Gastrocnemius medialis (tissue), 4 donors: ENCODE data around the gene BANP. TPM values are rescaled to one million over a fixed set of nuclear protein-coding genes. Genes with fewer than 3 reads are reported as not detected.

ENCODE experiments used
- ATAC-seq, 2 donors: fragments of 150-250 bp; one replicate each; pipeline ENCODE4 v1.9.1; 2016
- DNase-seq, 2 donors: peaks; one replicate each; pipeline ENCODE4 v3.0.0-alpha.2; 2019
- H3K27ac ChIP-seq, 4 donors: fragments of 200-600 bp; sonication (generic); 1 replicate in 1 of 4; 2 replicates in 3 of 4; pipeline ENCODE4 v1.5.1; 2016 to 2018; ENCODE audit warnings: mild to moderate bottlenecking in 2 of 4, moderate library complexity in 1 of 4
- H3K27me3 ChIP-seq, 3 donors: fragments of 200-600 bp; sonication (generic) in 2 of 3; 1 replicate in 1 of 3; 2 replicates in 2 of 3; pipeline versions ENCODE4 v1.5.1 to v1.6.0; 2016 to 2019; ENCODE audit warnings: mild to moderate bottlenecking in 1 of 3, moderate library complexity in 1 of 3
- H3K36me3 ChIP-seq, 2 donors: fragments of 200-600 bp; sonication (generic) in 1 of 2; one replicate each; pipeline ENCODE4 v1.5.1; 2017 to 2018
- H3K4me1 ChIP-seq, 2 donors: fragments of 200-600 bp; sonication (generic) in 1 of 2; one replicate each; pipeline ENCODE4 v1.5.1; 2016 to 2017; ENCODE audit warnings: mild to moderate bottlenecking in 2 of 2
- H3K4me3 ChIP-seq, 4 donors: fragments of 200-600 bp; sonication (generic) in 3 of 4; 1 replicate in 1 of 4; 2 replicates in 3 of 4; pipeline ENCODE4 v1.5.1; 2016 to 2019; ENCODE audit warnings: mild to moderate bottlenecking in 2 of 4
- H3K9me3 ChIP-seq, 3 donors: fragments of 200-600 bp; sonication (generic) in 2 of 3; 1 replicate in 1 of 3; 2 replicates in 2 of 3; pipeline ENCODE4 v1.5.1; 2016 to 2019
- CTCF ChIP-seq, 5 experiments: fragments of 450-650 bp in 3 of 5; fragments of 200-600 bp in 2 of 5; sonication (generic) in 2 of 5; IDR thresholded peaks in 4 of 5; conservative IDR thresholded peaks in 1 of 5; 1 replicate in 4 of 5; 2 replicates in 1 of 5; pipeline ENCODE4 v1.5.1; 2016 to 2019; ENCODE audit warnings: antibody characterized with exemption in 5 of 5, mild to moderate bottlenecking in 3 of 5, moderate library complexity in 3 of 5
- POLR2A ChIP-seq, 2 donors: fragments of 450-650 bp; IDR thresholded peaks; one replicate each; pipeline ENCODE4 v1.6.1; 2017; ENCODE audit warnings: antibody characterized with exemption in 2 of 2, mild to moderate bottlenecking in 2 of 2, moderate library complexity in 2 of 2
- in situ Hi-C, 4 donors: fragments of 200-750 bp; cut with MboI; loops; one replicate each; pipeline versions ENCODE4 v1.15.0 to v1.8.0; 2017; ENCODE audit warnings: low sequenced_read_pairs in 4 of 4
- intact Hi-C: fragments of 100-400 bp; cut with DNase I; formaldehyde crosslinking; loops from one replicate; pipeline ENCODE4 v1.15.1; 2023; ENCODE audit warnings: low total_unique reads
- total RNA-seq, 4 donors: library from RNA; depleted of rRNA; stranded (reverse); fragments of >200 nt; gene quantifications; one replicate each; pipeline versions ENCODE4 v1.1.0 to v1.2.3, GENCODE V29; 2016

BANP gene
- total RNA-seq, 4 donors from 2014 or later, result 7.0 to 20.6 (median 16.1) TPM

- no peak for ATAC-seq
- Histone ChIP-seq H3K36me3 (peaks cover 0 to 3% of the 10 kb centered on the region in 2 donors), H3K4me1 (peaks cover 22 to 47% of the 10 kb centered on the region in 2 donors), H3K9me3 (no peaks in the 10 kb centered on the region), H3K4me3 (no peak overlapping the region), H3K27ac (peak overlapping the region; percentile 84 to 96 (median 92)), H3K27me3 (no peaks in the 10 kb centered on the region)
- no peak for DNase-seq
- in situ Hi-C loops (no loop called here), intact Hi-C loops (loop anchor here (5.0 to 10.0 kb wide), 2 partner anchors 186 to 1291 kb away; partner anchors contain the start of gene KLHDC4)
- TF ChIP-seq CTCF (IDR thresholded peaks at IDR 0.05 in 4 of 5, conservative IDR thresholded peaks at IDR 0.05 in 1 of 5), result no peak
- TF ChIP-seq POLR2A (IDR thresholded peaks at IDR 0.05), result no peak
Measured at GRCh38 chr16:87953308-87954215, 2.3 kb downstream of the BANP start.

- TF ChIP-seq POLR2A (IDR thresholded peaks at IDR 0.05), result no peak
- no peak for TF ChIP-seq CTCF (IDR thresholded peaks at IDR 0.05 in 4 of 5, conservative IDR thresholded peaks at IDR 0.05 in 1 of 5)
- H3K27me3 ChIP-seq, result no peaks in the 10 kb centered on the region
- intact Hi-C loops, result loop anchor here (5.0 to 10.0 kb wide), 2 partner anchors 187 to 1290 kb away; partner anchors contain the start of gene KLHDC4
- no peaks in the 10 kb centered on the region for H3K9me3 ChIP-seq
- in situ Hi-C loops, result no loop called here
- ATAC-seq (no peak), DNase-seq (peak in 1 of 2 donors; percentile 40)
- no peak overlapping the region for H3K4me3 ChIP-seq
- peak overlapping the region; percentile 14 to 90 (median 58) for H3K27ac ChIP-seq
- H3K4me1 ChIP-seq, result peaks cover 22 to 52% of the 10 kb centered on the region in 2 donors
- peaks cover 0 to 3% of the 10 kb centered on the region in 2 donors for H3K36me3 ChIP-seq
Measured at GRCh38 chr16:87954361-87954760, 3.1 kb downstream of the BANP start.

- intact Hi-C loops (loop anchor here (5.0 to 10.0 kb wide), 2 partner anchors 188 to 1290 kb away; partner anchors contain the start of gene KLHDC4), in situ Hi-C loops (no loop called here)
- Histone ChIP-seq H3K9me3 (no peaks in the 10 kb centered on the region), H3K27ac (peak overlapping the region; percentile 14 to 90 (median 58)), H3K4me3 (no peak overlapping the region), H3K4me1 (peaks cover 22 to 52% of the 10 kb centered on the region in 2 donors), H3K27me3 (no peaks in the 10 kb centered on the region), H3K36me3 (peaks cover 0 to 3% of the 10 kb centered on the region in 2 donors)
- no peak for ATAC-seq
- TF ChIP-seq CTCF (IDR thresholded peaks at IDR 0.05 in 4 of 5, conservative IDR thresholded peaks at IDR 0.05 in 1 of 5), result no peak
- DNase-seq, result no peak
Measured at GRCh38 chr16:87954826-87955225, 3.6 kb downstream of the BANP start.

- ATAC-seq, result no peak
Measured at GRCh38 chr16:87955302-87956097, 4.3 kb downstream of the BANP start.

More at GRCh38 chr16:87955302-87956097, 4.3 kb downstream of the BANP start:
- in situ Hi-C loops, result no loop called here
- H3K4me1 ChIP-seq, result peaks cover 22 to 50% of the 10 kb centered on the region in 2 donors
- no peak overlapping the region for H3K4me3 ChIP-seq
- no peaks in the 10 kb centered on the region for H3K9me3 ChIP-seq
- intact Hi-C loops, result loop anchor here (10.0 kb wide), 1 partner anchor 1289 kb away; no protein-coding TSS in a partner anchor
- TF ChIP-seq POLR2A (IDR thresholded peaks at IDR 0.05) (no peak), CTCF (IDR thresholded peaks at IDR 0.05 in 4 of 5, conservative IDR thresholded peaks at IDR 0.05 in 1 of 5) (no peak)
- H3K27ac ChIP-seq, result peak overlapping the region in 3 of 4 donors; percentile 11 to 90 (median 18)
- H3K36me3 ChIP-seq, result peaks cover 0 to 3% of the 10 kb centered on the region in 2 donors
- no peak for DNase-seq
- no peaks in the 10 kb centered on the region for H3K27me3 ChIP-seq
